ENCODE results near the gene PIPOX.

DNA sequence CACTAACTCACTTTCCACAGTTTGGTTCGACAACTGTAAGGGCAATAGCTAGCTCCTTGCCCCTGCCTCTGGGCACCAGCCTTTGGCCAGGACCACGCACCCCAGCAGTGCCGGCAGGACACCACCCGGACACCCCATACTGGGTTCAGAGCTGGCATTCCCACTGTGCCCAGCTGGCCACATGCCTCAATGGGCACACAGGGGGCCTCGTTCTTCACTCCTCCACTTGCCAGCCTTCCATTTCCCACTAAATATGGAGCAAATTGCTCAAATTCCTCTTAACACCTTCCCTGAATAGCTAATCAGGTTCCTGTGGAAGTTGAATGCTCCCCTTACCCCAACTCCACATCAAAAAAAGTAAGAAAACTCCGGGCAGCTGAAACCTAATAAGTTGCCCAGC is 52.5 kb downstream of the PIPOX start:
- no peak for TF ChIP-seq EZH2 (IDR thresholded peaks at IDR 0.05; ENCODE audit: low read depth, low read length, severe bottlenecking)
- no peak for TF ChIP-seq CREB1 (IDR thresholded peaks at IDR 0.05)
- TF ChIP-seq, protein P1, sequence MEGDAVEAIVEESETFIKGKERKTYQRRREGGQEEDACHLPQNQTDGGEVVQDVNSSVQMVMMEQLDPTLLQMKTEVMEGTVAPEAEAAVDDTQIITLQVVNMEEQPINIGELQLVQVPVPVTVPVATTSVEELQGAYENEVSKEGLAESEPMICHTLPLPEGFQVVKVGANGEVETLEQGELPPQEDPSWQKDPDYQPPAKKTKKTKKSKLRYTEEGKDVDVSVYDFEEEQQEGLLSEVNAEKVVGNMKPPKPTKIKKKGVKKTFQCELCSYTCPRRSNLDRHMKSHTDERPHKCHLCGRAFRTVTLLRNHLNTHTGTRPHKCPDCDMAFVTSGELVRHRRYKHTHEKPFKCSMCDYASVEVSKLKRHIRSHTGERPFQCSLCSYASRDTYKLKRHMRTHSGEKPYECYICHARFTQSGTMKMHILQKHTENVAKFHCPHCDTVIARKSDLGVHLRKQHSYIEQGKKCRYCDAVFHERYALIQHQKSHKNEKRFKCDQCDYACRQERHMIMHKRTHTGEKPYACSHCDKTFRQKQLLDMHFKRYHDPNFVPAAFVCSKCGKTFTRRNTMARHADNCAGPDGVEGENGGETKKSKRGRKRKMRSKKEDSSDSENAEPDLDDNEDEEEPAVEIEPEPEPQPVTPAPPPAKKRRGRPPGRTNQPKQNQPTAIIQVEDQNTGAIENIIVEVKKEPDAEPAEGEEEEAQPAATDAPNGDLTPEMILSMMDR (IDR thresholded peaks at IDR 0.05; ENCODE audit: control extremely low read depth in 1 of 3, insufficient read depth in 1 of 3, low read depth in 1 of 3, low read length in 3 of 3): no peak
- TF ChIP-seq RBBP5 (IDR thresholded peaks at IDR 0.05; ENCODE audit: borderline replicate concordance, low read depth, low read length): no peak
- no peak for TF ChIP-seq SIX5 (IDR thresholded peaks at IDR 0.05; ENCODE audit: low read depth, low read length)
- no peak for TF ChIP-seq EGR1 (IDR thresholded peaks at IDR 0.05; ENCODE audit: borderline replicate concordance, low read depth, low read length)
- no peak for TF ChIP-seq POLR2AphosphoS5 (IDR thresholded peaks at IDR 0.05; ENCODE audit: low read depth, low read length)
